Measurements from ENCODE around the gene SCMH1.
A peak's percentile ranks its signal among the peaks of the same experiment; 100 is the strongest.
"Not testable (repeated sequence)": the region's sequence is repeated elsewhere in the genome, so short reads cannot be mapped to it uniquely, and the experiment has no call there.

Gene SCMH1

DNA sequence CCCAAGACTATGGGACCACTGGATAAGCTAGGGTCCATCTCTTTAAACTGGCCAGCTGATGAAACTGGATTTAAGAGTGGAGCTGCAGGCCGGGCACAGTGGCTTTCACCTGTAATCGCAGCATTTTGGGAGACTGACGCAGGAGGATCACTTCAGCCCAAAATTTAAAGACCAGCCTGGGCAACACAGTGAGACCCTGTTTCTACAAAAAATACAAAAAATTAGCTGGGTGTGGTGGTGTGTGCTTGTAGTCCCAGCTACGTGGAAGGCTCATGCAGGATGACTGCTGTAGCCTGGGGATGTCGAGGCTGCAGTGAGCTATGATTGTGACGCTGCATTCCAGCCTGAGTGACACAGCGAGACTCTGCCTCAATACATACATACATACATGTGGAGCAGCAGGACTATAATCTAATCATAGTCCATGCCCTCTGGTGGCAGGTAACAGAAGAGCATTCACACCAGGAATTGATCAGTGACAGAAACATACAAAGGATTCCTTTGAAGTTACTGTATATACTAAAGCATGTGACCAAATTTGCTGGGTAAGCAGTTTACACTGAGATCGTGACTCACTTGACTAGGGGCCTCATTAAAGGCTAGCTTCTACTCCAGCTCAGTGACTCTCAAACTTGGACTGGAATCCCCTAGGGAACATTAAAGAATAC, 119.1 kb downstream of the SCMH1 start:
- in situ Hi-C loops (cut with HindIII; ENCODE audit: low pct_ligation_motif_present, low sequenced_read_pairs) = no loop called here
- H3K27ac ChIP-seq = no peak overlapping the region
- DNase-seq = peak; percentile 84

GRCh38 chr1:41122148-41122547, 120.0 kb downstream of the SCMH1 start:
- no peak for DNase-seq
- in situ Hi-C loops (cut with HindIII; ENCODE audit: low pct_ligation_motif_present, low sequenced_read_pairs) = no loop called here
- no peak for TF ChIP-seq CTCF (IDR thresholded peaks at IDR 0.05; ENCODE audit: low read depth, low read length, missing control alignments)
- H3K27me3 ChIP-seq (replicated peaks) = no peaks in the 10 kb centered on the region
- no peak overlapping the region for H3K27ac ChIP-seq
- no peaks in the 10 kb centered on the region for H3K36me3 ChIP-seq (replicated peaks)
- H3K4me3 ChIP-seq (ENCODE audit: low read depth, low read length) = no peak overlapping the region

More for the DNA sequence above, 119.1 kb downstream of the SCMH1 start:
- Histone ChIP-seq H3K4me3 (ENCODE audit: low read depth, low read length) (no peak overlapping the region), H3K27me3 (replicated peaks) (no peaks in the 10 kb centered on the region), H3K36me3 (replicated peaks) (no peaks in the 10 kb centered on the region)
- TF ChIP-seq CTCF (IDR thresholded peaks at IDR 0.05; ENCODE audit: low read depth, low read length, missing control alignments) = peak; percentile 69

- in situ Hi-C loops (cut with HindIII; ENCODE audit: low pct_ligation_motif_present, low sequenced_read_pairs) = no loop called here
- TF ChIP-seq CTCF (IDR thresholded peaks at IDR 0.05; ENCODE audit: low read depth, low read length, missing control alignments) = no peak
- H3K36me3 ChIP-seq (replicated peaks) = no peaks in the 10 kb centered on the region
- no peak overlapping the region for H3K27ac ChIP-seq
- no peak for DNase-seq
- no peaks in the 10 kb centered on the region for H3K27me3 ChIP-seq (replicated peaks)
- H3K4me3 ChIP-seq (ENCODE audit: low read depth, low read length) = no peak overlapping the region
These were observed 123.5 kb downstream of the SCMH1 start for GRCh38 chr1:41118645-41119044.

GRCh38 chr1:41117241-41117640, 124.9 kb downstream of the SCMH1 start:
- H3K4me3 ChIP-seq (ENCODE audit: low read depth, low read length); DNase-seq; in situ Hi-C loops (cut with HindIII; ENCODE audit: low pct_ligation_motif_present, low sequenced_read_pairs); H3K27ac ChIP-seq; H3K27me3 ChIP-seq (replicated peaks); H3K36me3 ChIP-seq (replicated peaks): not testable (repeated sequence)

- in situ Hi-C loops (cut with HindIII; ENCODE audit: low pct_ligation_motif_present, low sequenced_read_pairs) = no loop called here
- H3K27ac ChIP-seq = no peak overlapping the region
- no peak for TF ChIP-seq CTCF (IDR thresholded peaks at IDR 0.05; ENCODE audit: low read depth, low read length, missing control alignments)
- no peaks in the 10 kb centered on the region for H3K27me3 ChIP-seq (replicated peaks)
- DNase-seq = no peak
- H3K36me3 ChIP-seq (replicated peaks) = no peaks in the 10 kb centered on the region
- H3K4me3 ChIP-seq (ENCODE audit: low read depth, low read length) = no peak overlapping the region
These were observed 131.4 kb downstream of the SCMH1 start for GRCh38 chr1:41110736-41111135.

- TF ChIP-seq CTCF (IDR thresholded peaks at IDR 0.05; ENCODE audit: low read depth, low read length, missing control alignments) = no peak
- Histone ChIP-seq H3K27ac (peak overlapping the region; percentile 85), H3K36me3 (replicated peaks) (no peaks in the 10 kb centered on the region), H3K27me3 (replicated peaks) (no peaks in the 10 kb centered on the region), H3K4me3 (ENCODE audit: low read depth, low read length) (peak overlapping the region; percentile 9)
- in situ Hi-C loops (cut with HindIII; ENCODE audit: low pct_ligation_motif_present, low sequenced_read_pairs) = no loop called here
- no peak for DNase-seq
These were observed 131.8 kb downstream of the SCMH1 start for GRCh38 chr1:41110286-41110685.
